GM18909 (cell line): Measurements from ENCODE around the gene GLCCI1.

ENCODE experiments used
- ATAC-seq: cut with Tn5 transposase; IDR thresholded peaks from one replicate; pipeline ENCODE4 v1.9.1; 2021; ENCODE audit warnings: mild to moderate bottlenecking; ENCODE audit not compliant: unreplicated experiment, poor library complexity

The GLCCI1 gene

GRCh38 chr7:7959979-7960670, 8.5 kb upstream of the GLCCI1 start:
- ATAC-seq, result peak; percentile 91

- no peak for ATAC-seq
These were observed 5.7 kb upstream of the GLCCI1 start for GRCh38 chr7:7962851-7963250.

- no peak for ATAC-seq
These were observed 4.3 kb upstream of the GLCCI1 start for GRCh38 chr7:7964250-7964649.

GRCh38 chr7:7964691-7965090, 3.9 kb upstream of the GLCCI1 start:
- ATAC-seq, result no peak

- no peak for ATAC-seq
These were observed 3.3 kb upstream of the GLCCI1 start for GRCh38 chr7:7965301-7965700.

GRCh38 chr7:7966141-7966734, 2.4 kb upstream of the GLCCI1 start:
- no peak for ATAC-seq

GRCh38 chr7:7967886-7968543, 581 bp upstream of the GLCCI1 start:
- no peak for ATAC-seq

GRCh38 chr7:7969306-7970236, 975 bp downstream of the GLCCI1 start:
- ATAC-seq, result peak; percentile 5

- ATAC-seq, result no peak
These were observed 1.6 kb downstream of the GLCCI1 start for GRCh38 chr7:7970237-7970530.

- ATAC-seq, result no peak
These were observed 2.1 kb downstream of the GLCCI1 start for GRCh38 chr7:7970531-7971307.

- ATAC-seq, result no peak
These were observed 2.9 kb downstream of the GLCCI1 start for GRCh38 chr7:7971308-7972040.

- ATAC-seq, result no peak
These were observed 3.5 kb downstream of the GLCCI1 start for GRCh38 chr7:7972128-7972527.

- ATAC-seq, result no peak
These were observed 4.5 kb downstream of the GLCCI1 start for GRCh38 chr7:7972922-7973594.

GRCh38 chr7:7976677-7977076, 8.1 kb downstream of the GLCCI1 start:
- no peak for ATAC-seq

GRCh38 chr7:7977774-7978173, 9.2 kb downstream of the GLCCI1 start:
- ATAC-seq, result no peak

- no peak for ATAC-seq
These were observed 10.3 kb downstream of the GLCCI1 start for GRCh38 chr7:7978860-7979259.

- ATAC-seq, result no peak
These were observed 11.0 kb downstream of the GLCCI1 start for GRCh38 chr7:7979558-7979957.

- ATAC-seq, result no peak
These were observed 11.5 kb downstream of the GLCCI1 start for GRCh38 chr7:7980134-7980533.

- ATAC-seq, result no peak
These were observed 14.3 kb downstream of the GLCCI1 start for GRCh38 chr7:7982904-7983303.
